ENCODE data around the gene PLRG1. TPM values are rescaled to one million over a fixed set of nuclear protein-coding genes. Genes with fewer than 3 reads are reported as not detected.

The PLRG1 gene
- total RNA-seq, 1 experiment from 2014 or later = 61.7 TPM

Other genes with a start within 250 kb of the PLRG1 start
- gene DCHS2, start 58.6 kb downstream of the PLRG1 start, total RNA-seq (2014; rRNA removed; shearing (Covaris generic)) = under 0.01 TPM in 1 of 2 replicates, not detected in the other
- gene FGB, start 12.6 kb upstream of the PLRG1 start, total RNA-seq (2014; rRNA removed; shearing (Covaris generic)) = not detected in 2 replicates
- gene FGA, start 40.3 kb upstream of the PLRG1 start, total RNA-seq (2014; rRNA removed; shearing (Covaris generic)) = not detected in 2 replicates
- gene FGG, start 62.3 kb upstream of the PLRG1 start, total RNA-seq (2014; rRNA removed; shearing (Covaris generic)) = not detected in 2 replicates
- not detected in 2 replicates for gene LRAT, start 193.6 kb upstream of the PLRG1 start, total RNA-seq (2014; rRNA removed; shearing (Covaris generic))
- gene RBM46, start 230.9 kb upstream of the PLRG1 start, total RNA-seq (2014; rRNA removed; shearing (Covaris generic)) = not detected in 2 replicates